GM19328 (cell line): ENCODE data around the gene SLC11A1.

Experiments
- ATAC-seq: cut with Tn5 transposase; IDR thresholded peaks from one replicate; pipeline ENCODE4 v1.9.1; 2021; ENCODE audit warnings: mild to moderate bottlenecking, moderate library complexity; ENCODE audit not compliant: unreplicated experiment

Gene SLC11A1

GRCh38 chr2:218403810-218404209 lies 21.7 kb downstream of the SLC11A1 start:
- no peak for ATAC-seq

GRCh38 chr2:218404351-218405085 lies 22.4 kb downstream of the SLC11A1 start:
- no peak for ATAC-seq

- ATAC-seq: no peak
Observed at GRCh38 chr2:218405086-218405745, 23.1 kb downstream of the SLC11A1 start.

GRCh38 chr2:218405746-218406208 lies 23.7 kb downstream of the SLC11A1 start:
- ATAC-seq: no peak

GRCh38 chr2:218406209-218406948 lies 24.3 kb downstream of the SLC11A1 start:
- ATAC-seq: peak; percentile 78

- ATAC-seq: no peak
Observed at GRCh38 chr2:218406949-218407618, 25.0 kb downstream of the SLC11A1 start.

- ATAC-seq: no peak
Observed at GRCh38 chr2:218407717-218408116, 25.6 kb downstream of the SLC11A1 start.

- no peak for ATAC-seq
Observed at GRCh38 chr2:218418321-218418716, 36.2 kb downstream of the SLC11A1 start.

- no peak for ATAC-seq
Observed at GRCh38 chr2:218418717-218419458, 36.8 kb downstream of the SLC11A1 start, which contains the start of gene VIL1. Gene VIL1, plus strand, starts transcription at chr2:218419123. Its CDS starts 4,656 bp downstream, at chr2:218423779.

DNA sequence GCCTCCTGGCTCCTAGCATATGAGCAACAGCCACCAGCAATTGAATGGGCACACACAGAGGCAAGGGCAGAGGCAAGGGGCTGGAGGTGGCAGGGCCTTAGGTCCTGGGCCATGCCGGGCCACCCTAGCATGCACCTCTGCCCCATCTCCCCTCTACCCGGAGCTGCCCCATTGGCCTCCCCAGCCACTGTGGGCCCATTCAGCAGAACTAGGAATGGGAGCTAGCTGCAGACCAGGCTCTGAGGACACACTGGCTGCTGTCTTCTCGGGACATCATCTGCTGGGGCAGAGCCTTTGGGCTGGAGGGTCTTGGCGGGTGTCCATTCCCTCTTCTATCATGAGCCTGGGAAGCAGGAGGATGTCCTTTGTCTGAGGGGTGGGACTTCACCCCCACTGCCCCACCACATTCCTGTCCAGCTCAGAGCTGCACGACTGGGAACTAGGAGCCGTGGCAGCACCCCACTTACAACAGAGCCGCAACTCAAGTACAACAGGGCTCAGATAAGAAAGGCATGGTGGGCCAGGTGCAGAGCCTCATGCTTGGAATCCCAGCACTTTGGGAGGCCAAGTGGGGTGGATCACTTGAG lies 37.6 kb downstream of the SLC11A1 start:
- no peak for ATAC-seq

DNA sequence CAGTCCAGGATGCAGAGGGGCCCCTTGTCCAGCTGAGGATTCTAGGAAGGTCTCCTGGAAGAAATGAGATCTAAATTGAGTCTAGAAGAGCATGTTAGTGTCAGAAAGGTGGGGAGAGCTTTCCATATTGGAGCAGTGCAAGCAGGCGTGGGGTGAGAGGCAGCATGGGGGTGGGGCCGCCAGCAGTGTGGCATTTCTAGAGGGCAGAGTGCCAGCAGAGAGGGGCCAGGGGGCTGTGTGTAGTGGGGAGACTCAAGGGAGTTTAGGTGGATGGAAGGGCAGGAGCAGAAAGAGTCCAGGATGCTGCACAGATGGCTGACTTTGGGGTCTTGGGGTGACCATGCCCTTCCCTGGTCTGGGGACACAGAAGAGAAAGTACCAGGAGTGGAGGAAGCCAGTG lies 39.0 kb downstream of the SLC11A1 start:
- no peak for ATAC-seq

GRCh38 chr2:218422403-218423086 lies 40.5 kb downstream of the SLC11A1 start:
- ATAC-seq: no peak

DNA sequence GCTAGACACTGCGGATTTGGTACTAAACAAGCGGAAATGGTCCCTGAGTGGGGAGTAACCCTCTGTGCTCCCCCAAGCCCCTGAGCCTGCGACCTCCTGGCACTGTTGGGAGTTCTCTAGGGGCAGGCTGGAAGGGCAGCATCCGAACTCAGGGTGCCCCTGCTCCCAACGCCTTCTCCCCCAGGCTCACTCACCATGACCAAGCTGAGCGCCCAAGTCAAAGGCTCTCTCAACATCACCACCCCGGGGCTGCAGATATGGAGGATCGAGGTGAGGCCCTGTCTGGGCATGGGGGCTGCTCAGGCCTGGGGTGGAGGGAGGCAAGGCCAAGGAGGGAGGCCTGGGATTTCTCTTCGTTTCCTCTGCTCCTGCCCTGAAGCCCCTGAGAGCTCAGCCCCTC lies 41.5 kb downstream of the SLC11A1 start:
- ATAC-seq: no peak

- ATAC-seq: no peak
Observed at GRCh38 chr2:218425531-218425930, 43.5 kb downstream of the SLC11A1 start.

- no peak for ATAC-seq
Observed at GRCh38 chr2:218427741-218428140, 45.7 kb downstream of the SLC11A1 start.

DNA sequence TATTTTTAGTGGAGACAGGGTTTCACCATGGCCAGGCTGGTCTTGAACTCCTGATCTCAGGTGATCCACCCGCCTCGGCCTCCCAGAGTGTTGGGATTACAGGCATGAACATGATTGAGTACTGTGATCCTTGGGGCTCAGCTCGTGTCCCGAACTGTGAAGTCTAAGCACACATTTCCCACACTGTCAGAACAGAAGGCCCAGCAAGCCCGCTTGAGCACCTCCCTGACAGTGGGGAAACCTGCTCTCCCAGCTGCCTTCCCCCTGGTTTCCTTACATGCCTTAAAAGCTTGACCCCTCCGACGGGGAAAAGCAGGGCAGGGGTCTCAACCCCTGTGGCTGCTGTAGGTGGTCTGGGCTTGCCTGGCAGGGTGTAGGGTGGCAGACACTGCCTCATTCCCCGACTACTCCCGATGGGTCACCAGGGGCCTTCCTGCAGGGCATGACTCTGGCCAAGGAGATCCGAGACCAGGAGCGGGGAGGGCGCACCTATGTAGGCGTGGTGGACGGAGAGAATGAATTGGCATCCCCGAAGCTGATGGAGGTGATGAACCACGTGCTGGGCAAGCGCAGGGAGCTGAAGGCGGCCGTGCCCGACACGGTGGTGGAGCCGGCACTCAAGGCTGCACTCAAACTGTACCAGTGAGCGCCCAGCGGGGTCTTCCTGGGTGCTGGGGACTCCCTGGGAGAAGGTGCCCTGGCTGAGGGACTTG lies 46.9 kb downstream of the SLC11A1 start:
- no peak for ATAC-seq

- ATAC-seq: no peak
Observed at GRCh38 chr2:218429911-218430692, 48.0 kb downstream of the SLC11A1 start.

DNA sequence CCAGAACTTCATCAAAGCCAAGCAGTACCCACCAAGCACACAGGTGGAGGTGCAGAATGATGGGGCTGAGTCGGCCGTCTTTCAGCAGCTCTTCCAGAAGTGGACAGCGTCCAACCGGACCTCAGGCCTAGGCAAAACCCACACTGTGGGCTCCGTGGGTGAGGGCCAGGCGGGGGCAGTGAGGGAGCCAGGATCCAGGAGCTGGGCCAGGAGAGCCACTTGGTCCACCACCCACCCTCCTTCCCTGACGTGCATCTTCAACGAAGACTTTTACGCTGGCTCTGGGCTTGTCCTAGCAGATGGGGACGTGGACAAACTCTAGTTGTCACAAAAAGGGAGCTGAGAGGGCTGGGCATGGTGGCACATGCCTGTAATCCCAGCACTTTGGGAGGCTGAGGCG lies 48.6 kb downstream of the SLC11A1 start:
- ATAC-seq: no peak
